BE2C (cell line): ENCODE results near the gene SAMD14.

Source experiments
- DNase-seq: peaks from one replicate; pipeline ENCODE4 v3.0.0-alpha.2; 2020
- H3K27me3 ChIP-seq: fragments of 250-450 bp; sonication (Bioruptor Pico); 2 replicates; pipeline ENCODE4 v1.5.1; 2020; ENCODE audit warnings: mild to moderate bottlenecking
- H3K36me3 ChIP-seq: fragments of 250-450 bp; sonication (Bioruptor Pico); 2 replicates; pipeline ENCODE4 v1.5.1; 2020; ENCODE audit warnings: mild to moderate bottlenecking
- H3K4me1 ChIP-seq: fragments of 250-450 bp; sonication (Bioruptor Pico); 2 replicates; pipeline ENCODE4 v1.5.1; 2020
- H3K4me3 ChIP-seq: 2 replicates; pipeline ENCODE4 v1.5.1; 2011; ENCODE audit warnings: low read depth, low read length
- H3K9me3 ChIP-seq: fragments of 250-450 bp; sonication (Bioruptor Pico); 2 replicates; pipeline ENCODE4 v1.5.1; 2020
- TF ChIP-seq, protein P1 (sequence below): IDR thresholded peaks from 2 replicates; pipeline ENCODE4 v1.5.1; 2012; ENCODE audit warnings: mild to moderate bottlenecking, low read depth, low read length

The SAMD14 gene

GRCh38 chr17:50106393-50107131, 23.4 kb downstream of the SAMD14 start:
- Histone ChIP-seq H3K4me1 (peaks cover 5% of the 10 kb centered on the region), H3K36me3 (no peaks in the 10 kb centered on the region; the same call in 1 of the 2 replicates), H3K4me3 (no peak overlapping the region), H3K27me3 (no peaks in the 10 kb centered on the region), H3K9me3 (no peaks in the 10 kb centered on the region)
- TF ChIP-seq, protein P1, sequence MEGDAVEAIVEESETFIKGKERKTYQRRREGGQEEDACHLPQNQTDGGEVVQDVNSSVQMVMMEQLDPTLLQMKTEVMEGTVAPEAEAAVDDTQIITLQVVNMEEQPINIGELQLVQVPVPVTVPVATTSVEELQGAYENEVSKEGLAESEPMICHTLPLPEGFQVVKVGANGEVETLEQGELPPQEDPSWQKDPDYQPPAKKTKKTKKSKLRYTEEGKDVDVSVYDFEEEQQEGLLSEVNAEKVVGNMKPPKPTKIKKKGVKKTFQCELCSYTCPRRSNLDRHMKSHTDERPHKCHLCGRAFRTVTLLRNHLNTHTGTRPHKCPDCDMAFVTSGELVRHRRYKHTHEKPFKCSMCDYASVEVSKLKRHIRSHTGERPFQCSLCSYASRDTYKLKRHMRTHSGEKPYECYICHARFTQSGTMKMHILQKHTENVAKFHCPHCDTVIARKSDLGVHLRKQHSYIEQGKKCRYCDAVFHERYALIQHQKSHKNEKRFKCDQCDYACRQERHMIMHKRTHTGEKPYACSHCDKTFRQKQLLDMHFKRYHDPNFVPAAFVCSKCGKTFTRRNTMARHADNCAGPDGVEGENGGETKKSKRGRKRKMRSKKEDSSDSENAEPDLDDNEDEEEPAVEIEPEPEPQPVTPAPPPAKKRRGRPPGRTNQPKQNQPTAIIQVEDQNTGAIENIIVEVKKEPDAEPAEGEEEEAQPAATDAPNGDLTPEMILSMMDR: no peak
- DNase-seq: no peak

- no peaks in the 10 kb centered on the region for H3K9me3 ChIP-seq
- H3K27me3 ChIP-seq: no peaks in the 10 kb centered on the region
- H3K36me3 ChIP-seq: no peaks in the 10 kb centered on the region; the same call in 1 of the 2 replicates
- peaks cover 6% of the 10 kb centered on the region for H3K4me1 ChIP-seq
- H3K4me3 ChIP-seq: no peak overlapping the region
- TF ChIP-seq, protein P1: no peak
- DNase-seq: no peak
These were observed 24.1 kb downstream of the SAMD14 start for GRCh38 chr17:50105811-50106210.

DNA sequence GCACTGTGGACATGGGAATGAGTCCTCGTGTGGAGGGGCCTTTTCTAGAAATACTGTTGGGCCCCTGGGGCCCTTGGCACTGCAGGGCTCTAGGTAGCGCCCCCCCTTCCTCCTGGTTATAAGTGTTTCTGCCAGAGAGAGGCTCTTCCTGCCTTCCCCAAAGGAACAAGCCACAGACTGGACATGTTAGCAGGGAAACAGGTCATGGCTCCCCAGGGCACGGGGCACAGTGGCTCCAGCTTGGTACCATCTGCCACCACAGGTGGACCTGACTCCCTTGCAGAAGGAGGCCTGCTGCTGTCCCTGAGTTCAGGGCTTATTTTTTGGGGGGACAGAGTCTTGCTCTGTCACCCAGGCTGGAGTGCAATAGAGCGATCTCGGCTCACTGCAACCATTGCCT, 26.0 kb downstream of the SAMD14 start:
- H3K4me1 ChIP-seq: peaks cover 6% of the 10 kb centered on the region
- H3K4me3 ChIP-seq: no peak overlapping the region
- H3K27me3 ChIP-seq: no peaks in the 10 kb centered on the region
- TF ChIP-seq, protein P1: no peak
- DNase-seq: no peak
- H3K9me3 ChIP-seq: no peaks in the 10 kb centered on the region
- H3K36me3 ChIP-seq: no peaks in the 10 kb centered on the region; the same call in 1 of the 2 replicates

DNA sequence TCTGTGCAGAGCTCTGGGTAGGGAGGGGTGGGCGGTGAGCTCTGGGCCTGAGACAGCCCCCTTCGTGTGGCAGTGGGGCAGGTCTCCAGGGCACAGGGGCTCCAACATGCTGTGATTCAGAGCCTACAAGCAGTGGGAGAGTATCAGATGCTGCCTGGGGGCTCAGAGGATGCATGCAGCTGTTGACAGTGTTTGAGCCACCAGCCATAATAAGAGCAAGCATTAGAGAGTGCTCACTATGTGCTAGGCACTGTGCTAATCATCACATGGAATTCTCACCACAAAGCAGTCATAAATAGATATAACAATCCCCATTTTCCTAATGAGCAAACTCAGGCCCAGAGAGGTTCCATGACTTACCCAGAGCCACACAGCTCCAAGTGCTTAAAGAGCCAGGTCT, 26.7 kb downstream of the SAMD14 start:
- DNase-seq: no peak
- H3K4me3 ChIP-seq: no peak overlapping the region
- TF ChIP-seq, protein P1: no peak

GRCh38 chr17:50102164-50102991, 27.6 kb downstream of the SAMD14 start:
- DNase-seq: no peak
- Histone ChIP-seq H3K36me3 (no peaks in the 10 kb centered on the region), H3K9me3 (no peaks in the 10 kb centered on the region), H3K4me1 (peaks cover 6% of the 10 kb centered on the region), H3K27me3 (no peaks in the 10 kb centered on the region), H3K4me3 (no peak overlapping the region)
- TF ChIP-seq, protein P1: no peak

More for the DNA sequence above, 26.7 kb downstream of the SAMD14 start:
- Histone ChIP-seq H3K27me3 (no peaks in the 10 kb centered on the region), H3K4me1 (peaks cover 6% of the 10 kb centered on the region), H3K9me3 (no peaks in the 10 kb centered on the region), H3K36me3 (no peaks in the 10 kb centered on the region; the same call in 1 of the 2 replicates)
